HL-60 (cell line): ENCODE data around the gene MLXIP.

Experiments used
- DNase-seq, 2 experiments: peaks; one replicate each; pipeline ENCODE4 v3.0.0-alpha.2; 2010 to 2020; ENCODE audit warnings: low read depth in 1 of 2, low spot score in 1 of 2
- H3K27ac ChIP-seq: fragments of 250-450 bp; sonication (Bioruptor Pico); replicated peaks from 2 replicates; pipeline ENCODE4 v1.5.1; 2020; ENCODE audit warnings: mild to moderate bottlenecking, moderate library complexity
- H3K27me3 ChIP-seq: fragments of 250-450 bp; sonication (Bioruptor Pico); 2 replicates; pipeline ENCODE4 v1.5.1; 2021; ENCODE audit warnings: mild to moderate bottlenecking, moderate library complexity; ENCODE audit not compliant: insufficient read depth, poor library complexity, severe bottlenecking
- H3K4me3 ChIP-seq: replicated peaks from 2 replicates; pipeline ENCODE4 v1.5.1; 2011; ENCODE audit warnings: mild to moderate bottlenecking, control low read depth, low read length; ENCODE audit not compliant: insufficient read depth
- CTCF ChIP-seq: IDR thresholded peaks from one replicate; pipeline ENCODE4 v1.5.1; 2011; ENCODE audit warnings: low read length, control low read depth, inconsistent platforms; ENCODE audit not compliant: insufficient read depth
- GABPA ChIP-seq: IDR thresholded peaks from 2 replicates; pipeline ENCODE4 v1.6.1; 2012; ENCODE audit warnings: low read depth
- POLR2AphosphoS5 ChIP-seq: IDR thresholded peaks from 2 replicates; pipeline ENCODE4 v1.6.1; 2012; ENCODE audit warnings: low read depth
- REST ChIP-seq: IDR thresholded peaks from 2 replicates; pipeline ENCODE4 v1.6.1; 2012; ENCODE audit warnings: low read depth; ENCODE audit not compliant: insufficient replicate concordance
- SPI1 ChIP-seq: IDR thresholded peaks from 2 replicates; pipeline ENCODE4 v1.6.1; 2012; ENCODE audit warnings: low read depth, mild to moderate bottlenecking, borderline replicate concordance

MLXIP gene

GRCh38 chr12:122185494-122186082 lies 107.0 kb downstream of the MLXIP start:
- Histone ChIP-seq H3K27ac (no peak overlapping the region), H3K4me3 (no peak overlapping the region), H3K27me3 (no peaks in the 10 kb centered on the region)
- DNase-seq = no peak
- TF ChIP-seq CTCF (no peak), SPI1 (no peak), REST (no peak), POLR2AphosphoS5 (no peak), GABPA (no peak)

- no peak overlapping the region for H3K27ac ChIP-seq
- DNase-seq = no peak
- TF ChIP-seq GABPA = no peak
- TF ChIP-seq CTCF = no peak
- TF ChIP-seq SPI1 = no peak
- TF ChIP-seq POLR2AphosphoS5 = no peak
- TF ChIP-seq REST = no peak
- H3K4me3 ChIP-seq = no peak overlapping the region
- H3K27me3 ChIP-seq = no peaks in the 10 kb centered on the region
Measured at GRCh38 chr12:122187466-122187865, 108.9 kb downstream of the MLXIP start.

- H3K4me3 ChIP-seq = no peak overlapping the region
- TF ChIP-seq REST (no peak), GABPA (no peak), SPI1 (no peak), POLR2AphosphoS5 (no peak), CTCF (no peak)
- H3K27me3 ChIP-seq = no peaks in the 10 kb centered on the region
- DNase-seq = no peak
- no peak overlapping the region for H3K27ac ChIP-seq
Measured at GRCh38 chr12:122189626-122190475, 111.3 kb downstream of the MLXIP start.
